ENCODE results near the gene SAV1.

- TF ChIP-seq, protein P1, sequence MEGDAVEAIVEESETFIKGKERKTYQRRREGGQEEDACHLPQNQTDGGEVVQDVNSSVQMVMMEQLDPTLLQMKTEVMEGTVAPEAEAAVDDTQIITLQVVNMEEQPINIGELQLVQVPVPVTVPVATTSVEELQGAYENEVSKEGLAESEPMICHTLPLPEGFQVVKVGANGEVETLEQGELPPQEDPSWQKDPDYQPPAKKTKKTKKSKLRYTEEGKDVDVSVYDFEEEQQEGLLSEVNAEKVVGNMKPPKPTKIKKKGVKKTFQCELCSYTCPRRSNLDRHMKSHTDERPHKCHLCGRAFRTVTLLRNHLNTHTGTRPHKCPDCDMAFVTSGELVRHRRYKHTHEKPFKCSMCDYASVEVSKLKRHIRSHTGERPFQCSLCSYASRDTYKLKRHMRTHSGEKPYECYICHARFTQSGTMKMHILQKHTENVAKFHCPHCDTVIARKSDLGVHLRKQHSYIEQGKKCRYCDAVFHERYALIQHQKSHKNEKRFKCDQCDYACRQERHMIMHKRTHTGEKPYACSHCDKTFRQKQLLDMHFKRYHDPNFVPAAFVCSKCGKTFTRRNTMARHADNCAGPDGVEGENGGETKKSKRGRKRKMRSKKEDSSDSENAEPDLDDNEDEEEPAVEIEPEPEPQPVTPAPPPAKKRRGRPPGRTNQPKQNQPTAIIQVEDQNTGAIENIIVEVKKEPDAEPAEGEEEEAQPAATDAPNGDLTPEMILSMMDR (conservative IDR thresholded peaks at IDR 0.05; ENCODE audit: low read depth, low read length) = no peak
- TF ChIP-seq POLR2A (IDR thresholded peaks at IDR 0.05; ENCODE audit: low read depth, low read length) = no peak
- TF ChIP-seq, protein P2, sequence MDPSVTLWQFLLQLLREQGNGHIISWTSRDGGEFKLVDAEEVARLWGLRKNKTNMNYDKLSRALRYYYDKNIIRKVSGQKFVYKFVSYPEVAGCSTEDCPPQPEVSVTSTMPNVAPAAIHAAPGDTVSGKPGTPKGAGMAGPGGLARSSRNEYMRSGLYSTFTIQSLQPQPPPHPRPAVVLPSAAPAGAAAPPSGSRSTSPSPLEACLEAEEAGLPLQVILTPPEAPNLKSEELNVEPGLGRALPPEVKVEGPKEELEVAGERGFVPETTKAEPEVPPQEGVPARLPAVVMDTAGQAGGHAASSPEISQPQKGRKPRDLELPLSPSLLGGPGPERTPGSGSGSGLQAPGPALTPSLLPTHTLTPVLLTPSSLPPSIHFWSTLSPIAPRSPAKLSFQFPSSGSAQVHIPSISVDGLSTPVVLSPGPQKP (IDR thresholded peaks at IDR 0.05; ENCODE audit: borderline replicate concordance, low read depth, low read length) = no peak
- no peak for TF ChIP-seq BHLHE40 (IDR thresholded peaks at IDR 0.05; ENCODE audit: low read depth, low read length)
- no peak for TF ChIP-seq MAZ (IDR thresholded peaks at IDR 0.05; ENCODE audit: borderline replicate concordance, low read depth, low read length)
- no peak for TF ChIP-seq CHD1 (IDR thresholded peaks at IDR 0.05; ENCODE audit: low read depth, low read length)
- no peak for TF ChIP-seq RAD21 (IDR thresholded peaks at IDR 0.05; ENCODE audit: low read length)
- TF ChIP-seq SMC3 (IDR thresholded peaks at IDR 0.05; ENCODE audit: low read depth, low read length) = no peak
- TF ChIP-seq NFE2L2 (IDR thresholded peaks at IDR 0.05; ENCODE audit: low read depth, low read length) = no peak
These were observed 10.1 kb upstream of the SAV1 start for GRCh38 chr14:50678163-50678562.
